Neural cell (in vitro differentiated cells): ENCODE measurements around the gene ARFGEF3. TPM values are rescaled to one million over a fixed set of nuclear protein-coding genes. Genes with fewer than 3 reads are reported as not detected.

Source experiments
- H2AFZ ChIP-seq: fragments of 200-600, 300-800 bp; sonication (generic), shearing (Covaris generic); 2 replicates; pipeline ENCODE4 v1.6.0; 2014; ENCODE audit warnings: low read depth, mild to moderate bottlenecking, antibody characterized with exemption, low read length, moderate library complexity
- H3F3A ChIP-seq: fragments of 200-600 bp; shearing (Covaris generic); 2 replicates; pipeline ENCODE4 v1.6.1; 2016; ENCODE audit warnings: mild to moderate bottlenecking, moderate library complexity, mixed read lengths, antibody characterized with exemption, low read length; ENCODE audit not compliant: insufficient read depth, poor library complexity, severe bottlenecking
- H3K27ac ChIP-seq: fragments of 200-600, 300-800 bp; sonication (generic), shearing (Covaris generic); 2 replicates; pipeline ENCODE4 v1.5.1; 2014; ENCODE audit warnings: mild to moderate bottlenecking, low read length, moderate library complexity
- H3K27me3 ChIP-seq: fragments of 300-800, 200-600 bp; sonication (generic), shearing (Covaris generic); 2 replicates; pipeline ENCODE4 v1.6.0; 2014; ENCODE audit warnings: mild to moderate bottlenecking, low read depth, low read length, moderate library complexity; ENCODE audit not compliant: insufficient read depth
- H3K36me3 ChIP-seq: fragments of 300-800, 200-600 bp; sonication (generic), shearing (Covaris generic); 2 replicates; pipeline ENCODE4 v1.5.1; 2014; ENCODE audit warnings: mild to moderate bottlenecking, antibody characterized with exemption, low read length, moderate library complexity; ENCODE audit not compliant: insufficient read depth
- H3K4me2 ChIP-seq: fragments of 300-800, 200-600 bp; sonication (generic), shearing (Covaris generic); 2 replicates; pipeline ENCODE4 v1.6.0; 2014; ENCODE audit warnings: mild to moderate bottlenecking, low read length
- H3K4me3 ChIP-seq: fragments of 300-800, 200-600 bp; sonication (generic), shearing (Covaris generic); 2 replicates; pipeline ENCODE4 v1.5.1; 2014; ENCODE audit warnings: mild to moderate bottlenecking, low read length, moderate library complexity
- H3K79me2 ChIP-seq: fragments of 200-600 bp; shearing (Covaris generic); replicated peaks from 2 replicates; pipeline ENCODE4 v1.6.0; 2014; ENCODE audit warnings: mild to moderate bottlenecking, low read length, moderate library complexity; ENCODE audit not compliant: insufficient read depth
- H3K9ac ChIP-seq: fragments of 300-800, 200-600 bp; sonication (generic), shearing (Covaris generic); 2 replicates; pipeline ENCODE4 v1.6.1; 2016; ENCODE audit warnings: mild to moderate bottlenecking, low read length, mixed read lengths
- H3K9me2 ChIP-seq: fragments of 200-600 bp; shearing (Covaris generic); 2 replicates; pipeline ENCODE4 v1.6.1; 2016; ENCODE audit warnings: mild to moderate bottlenecking, low read length, mixed read lengths; ENCODE audit not compliant: insufficient read depth
- H3K9me3 ChIP-seq: fragments of 200-600, 300-800 bp; sonication (generic), shearing (Covaris generic); 2 replicates; pipeline ENCODE4 v1.6.1; 2016; ENCODE audit warnings: mild to moderate bottlenecking, mixed run types, low read length, moderate library complexity, mixed read lengths
- H4K20me1 ChIP-seq: fragments of 200-600 bp; shearing (Covaris generic); 2 replicates; pipeline ENCODE4 v1.6.1; 2016; ENCODE audit warnings: mild to moderate bottlenecking, mixed run types; ENCODE audit not compliant: insufficient read depth
- EP300 ChIP-seq: fragments of 450-650 bp; conservative IDR thresholded peaks from 2 replicates; pipeline ENCODE4 v1.6.1; 2014; ENCODE audit warnings: antibody characterized with exemption, mild to moderate bottlenecking, moderate library complexity; ENCODE audit not compliant: poor library complexity, severe bottlenecking
- EZH2 ChIP-seq: fragments of 200-600, 300-800 bp; shearing (Covaris generic), sonication (generic); IDR thresholded peaks from 2 replicates; pipeline ENCODE4 v1.6.1; 2014; ENCODE audit warnings: antibody characterized with exemption, low read length, borderline replicate concordance, mild to moderate bottlenecking; ENCODE audit not compliant: insufficient read depth, poor library complexity, severe bottlenecking
- MXI1 ChIP-seq: fragments of 450-650 bp; conservative IDR thresholded peaks from 2 replicates; pipeline ENCODE4 v1.6.1; 2014; ENCODE audit warnings: antibody characterized with exemption, mild to moderate bottlenecking; ENCODE audit not compliant: poor library complexity, severe bottlenecking
- POLR2AphosphoS5 ChIP-seq: IDR thresholded peaks from 2 replicates; pipeline ENCODE4 v1.6.1; 2012
- RAD21 ChIP-seq: fragments of 450-650 bp; conservative IDR thresholded peaks from 2 replicates; pipeline ENCODE4 v1.6.1; 2014; ENCODE audit warnings: antibody characterized with exemption, mild to moderate bottlenecking, moderate library complexity
- SMC3 ChIP-seq: fragments of 450-650 bp; conservative IDR thresholded peaks from 2 replicates; pipeline ENCODE4 v1.6.1; 2014; ENCODE audit warnings: antibody characterized with exemption, mild to moderate bottlenecking, moderate library complexity; ENCODE audit not compliant: poor library complexity
- TAF1 ChIP-seq: IDR thresholded peaks from 2 replicates; pipeline ENCODE4 v1.6.1; 2012; ENCODE audit warnings: low read depth
- polyA plus RNA-seq: library from polyadenylated mRNA; depleted of rRNA; stranded (reverse); fragments of >200 nt; gene quantifications from 2 replicates; pipeline ENCODE4 v1.2.3, GENCODE V29; 2014
- TF ChIP-seq, protein P1 (sequence below): fragments of 450-650 bp; IDR thresholded peaks from 2 replicates; pipeline ENCODE4 v1.5.1; 2014; ENCODE audit warnings: antibody characterized with exemption, mild to moderate bottlenecking, moderate library complexity; ENCODE audit not compliant: poor library complexity, severe bottlenecking
- TF ChIP-seq, protein P2 (sequence below): IDR thresholded peaks from 2 replicates; pipeline ENCODE4 v1.6.1; 2012; ENCODE audit warnings: borderline replicate concordance

The ARFGEF3 gene
- polyA plus RNA-seq, 1 donor from 2014 or later: 4.6 TPM

DNA sequence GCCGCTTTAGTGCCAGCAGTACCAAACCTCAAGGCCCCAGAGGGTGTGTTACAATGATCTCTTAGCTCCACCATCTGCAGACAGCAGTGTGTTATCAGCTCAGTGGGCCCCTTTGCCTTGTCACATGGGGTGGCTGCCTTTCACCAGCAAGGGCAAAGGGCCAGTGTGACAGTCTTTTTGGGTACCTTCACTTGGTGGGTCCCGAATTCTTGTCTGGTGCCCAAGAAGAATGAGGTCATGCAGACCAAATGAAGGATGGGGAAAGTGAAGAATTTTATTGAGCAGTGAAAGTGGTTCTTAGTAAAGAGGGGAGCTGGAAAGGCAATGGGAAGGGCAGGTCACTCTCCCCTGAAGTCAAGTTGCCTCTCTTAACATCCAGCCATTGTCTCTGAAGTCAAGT, 213.1 kb downstream of the ARFGEF3 start:
- no peak for TF ChIP-seq SMC3
- TF ChIP-seq EZH2: no peak
- TF ChIP-seq, protein P1, sequence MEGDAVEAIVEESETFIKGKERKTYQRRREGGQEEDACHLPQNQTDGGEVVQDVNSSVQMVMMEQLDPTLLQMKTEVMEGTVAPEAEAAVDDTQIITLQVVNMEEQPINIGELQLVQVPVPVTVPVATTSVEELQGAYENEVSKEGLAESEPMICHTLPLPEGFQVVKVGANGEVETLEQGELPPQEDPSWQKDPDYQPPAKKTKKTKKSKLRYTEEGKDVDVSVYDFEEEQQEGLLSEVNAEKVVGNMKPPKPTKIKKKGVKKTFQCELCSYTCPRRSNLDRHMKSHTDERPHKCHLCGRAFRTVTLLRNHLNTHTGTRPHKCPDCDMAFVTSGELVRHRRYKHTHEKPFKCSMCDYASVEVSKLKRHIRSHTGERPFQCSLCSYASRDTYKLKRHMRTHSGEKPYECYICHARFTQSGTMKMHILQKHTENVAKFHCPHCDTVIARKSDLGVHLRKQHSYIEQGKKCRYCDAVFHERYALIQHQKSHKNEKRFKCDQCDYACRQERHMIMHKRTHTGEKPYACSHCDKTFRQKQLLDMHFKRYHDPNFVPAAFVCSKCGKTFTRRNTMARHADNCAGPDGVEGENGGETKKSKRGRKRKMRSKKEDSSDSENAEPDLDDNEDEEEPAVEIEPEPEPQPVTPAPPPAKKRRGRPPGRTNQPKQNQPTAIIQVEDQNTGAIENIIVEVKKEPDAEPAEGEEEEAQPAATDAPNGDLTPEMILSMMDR: no peak
- TF ChIP-seq POLR2AphosphoS5: no peak
- TF ChIP-seq EP300: no peak
- no peak for TF ChIP-seq RAD21
- TF ChIP-seq, protein P2, sequence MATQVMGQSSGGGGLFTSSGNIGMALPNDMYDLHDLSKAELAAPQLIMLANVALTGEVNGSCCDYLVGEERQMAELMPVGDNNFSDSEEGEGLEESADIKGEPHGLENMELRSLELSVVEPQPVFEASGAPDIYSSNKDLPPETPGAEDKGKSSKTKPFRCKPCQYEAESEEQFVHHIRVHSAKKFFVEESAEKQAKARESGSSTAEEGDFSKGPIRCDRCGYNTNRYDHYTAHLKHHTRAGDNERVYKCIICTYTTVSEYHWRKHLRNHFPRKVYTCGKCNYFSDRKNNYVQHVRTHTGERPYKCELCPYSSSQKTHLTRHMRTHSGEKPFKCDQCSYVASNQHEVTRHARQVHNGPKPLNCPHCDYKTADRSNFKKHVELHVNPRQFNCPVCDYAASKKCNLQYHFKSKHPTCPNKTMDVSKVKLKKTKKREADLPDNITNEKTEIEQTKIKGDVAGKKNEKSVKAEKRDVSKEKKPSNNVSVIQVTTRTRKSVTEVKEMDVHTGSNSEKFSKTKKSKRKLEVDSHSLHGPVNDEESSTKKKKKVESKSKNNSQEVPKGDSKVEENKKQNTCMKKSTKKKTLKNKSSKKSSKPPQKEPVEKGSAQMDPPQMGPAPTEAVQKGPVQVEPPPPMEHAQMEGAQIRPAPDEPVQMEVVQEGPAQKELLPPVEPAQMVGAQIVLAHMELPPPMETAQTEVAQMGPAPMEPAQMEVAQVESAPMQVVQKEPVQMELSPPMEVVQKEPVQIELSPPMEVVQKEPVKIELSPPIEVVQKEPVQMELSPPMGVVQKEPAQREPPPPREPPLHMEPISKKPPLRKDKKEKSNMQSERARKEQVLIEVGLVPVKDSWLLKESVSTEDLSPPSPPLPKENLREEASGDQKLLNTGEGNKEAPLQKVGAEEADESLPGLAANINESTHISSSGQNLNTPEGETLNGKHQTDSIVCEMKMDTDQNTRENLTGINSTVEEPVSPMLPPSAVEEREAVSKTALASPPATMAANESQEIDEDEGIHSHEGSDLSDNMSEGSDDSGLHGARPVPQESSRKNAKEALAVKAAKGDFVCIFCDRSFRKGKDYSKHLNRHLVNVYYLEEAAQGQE: no peak
- TF ChIP-seq MXI1: no peak
- TF ChIP-seq TAF1: no peak

DNA sequence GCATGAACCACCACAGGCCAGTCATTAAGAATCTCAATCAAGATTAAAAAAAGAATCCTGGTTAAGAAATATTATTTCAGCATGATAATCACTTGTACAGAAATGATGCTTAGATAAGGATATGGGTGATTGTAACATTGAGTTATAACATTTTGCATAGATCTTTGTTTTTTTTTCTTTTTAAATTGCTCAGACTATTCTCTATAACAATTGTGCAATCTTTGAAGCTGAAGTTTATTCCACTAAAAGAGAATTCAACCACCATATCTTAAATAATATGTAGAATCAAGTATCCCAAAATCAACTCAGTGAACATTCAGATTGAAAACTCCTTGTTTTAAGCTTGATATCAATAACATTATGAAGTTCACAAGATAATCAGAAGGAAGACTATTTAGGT, 215.3 kb downstream of the ARFGEF3 start:
- no peak overlapping the region for H2AFZ ChIP-seq
- no peak overlapping the region for H3K4me3 ChIP-seq
- no peaks in the 10 kb centered on the region for H3K9me2 ChIP-seq
- no peaks in the 10 kb centered on the region for H3K9me3 ChIP-seq
- H3K27me3 ChIP-seq: no peaks in the 10 kb centered on the region
- no peaks in the 10 kb centered on the region for H3K79me2 ChIP-seq
- H4K20me1 ChIP-seq: no peaks in the 10 kb centered on the region
- H3K36me3 ChIP-seq: no peaks in the 10 kb centered on the region
- TF ChIP-seq RAD21 (no peak), MXI1 (no peak), SMC3 (no peak), EZH2 (no peak)
- no peak overlapping the region for H3K9ac ChIP-seq
- H3F3A ChIP-seq: no peaks in the 10 kb centered on the region
- H3K4me2 ChIP-seq: no peak overlapping the region
- H3K27ac ChIP-seq: no peak overlapping the region

More for the DNA sequence above, 213.1 kb downstream of the ARFGEF3 start:
- H3K27me3 ChIP-seq: no peaks in the 10 kb centered on the region
- no peak overlapping the region for H3K9ac ChIP-seq
- no peaks in the 10 kb centered on the region for H3K9me3 ChIP-seq
- H3K27ac ChIP-seq: no peak overlapping the region
- no peak overlapping the region for H2AFZ ChIP-seq
- no peaks in the 10 kb centered on the region for H3F3A ChIP-seq
- no peak overlapping the region for H3K4me3 ChIP-seq
- H3K9me2 ChIP-seq: no peaks in the 10 kb centered on the region
- H3K79me2 ChIP-seq: no peaks in the 10 kb centered on the region
- H4K20me1 ChIP-seq: no peaks in the 10 kb centered on the region
- no peak overlapping the region for H3K4me2 ChIP-seq
- no peaks in the 10 kb centered on the region for H3K36me3 ChIP-seq
